HEK293T (cell line): ENCODE results near the gene NCCRP1.

ENCODE experiments used
- ARNT ChIP-seq: fragments of 450-650 bp; IDR thresholded peaks from 2 replicates; pipeline ENCODE4 v1.6.1; 2017; ENCODE audit warnings: mild to moderate bottlenecking
- FOXA1 ChIP-seq: fragments of 450-650 bp; IDR thresholded peaks from 2 replicates; pipeline ENCODE4 v1.6.1; 2016; ENCODE audit warnings: mild to moderate bottlenecking

GRCh38 chr19:39181500-39182173 lies 15.1 kb upstream of the NCCRP1 start:
- TF ChIP-seq FOXA1 (no peak), ARNT (no peak)
